Frontal cortex (tissue), 4 donors: ENCODE results near the gene PRRX1. TPM values are rescaled to one million over a fixed set of nuclear protein-coding genes. Genes with fewer than 3 reads are reported as not detected.

Source experiments
- DNase-seq, 2 donors: peaks; one replicate each; pipeline ENCODE4 v3.0.0; 2012; ENCODE audit warnings: low spot score in 2 of 2
- FAIRE-seq: peaks from 2 replicates; lab custom pipeline; 2012; peaks lifted over from hg19 to GRCh38; lab: Jason Lieb, UNC
- total RNA-seq: library from RNA; depleted of rRNA; stranded (reverse); fragments of >200 nt; gene quantifications from one replicate; pipeline ENCODE4 v1.2.3, GENCODE V29; 2014
- donor health status: control.
- donor health status: control.
- donor health status: control.

PRRX1 gene
- total RNA-seq, 1 donor from 2014 or later, result 6.5 TPM

GRCh38 chr1:170663404-170664092 lies 383 bp upstream of the PRRX1 start:
- DNase-seq (no peak), FAIRE-seq (no peak)

DNA sequence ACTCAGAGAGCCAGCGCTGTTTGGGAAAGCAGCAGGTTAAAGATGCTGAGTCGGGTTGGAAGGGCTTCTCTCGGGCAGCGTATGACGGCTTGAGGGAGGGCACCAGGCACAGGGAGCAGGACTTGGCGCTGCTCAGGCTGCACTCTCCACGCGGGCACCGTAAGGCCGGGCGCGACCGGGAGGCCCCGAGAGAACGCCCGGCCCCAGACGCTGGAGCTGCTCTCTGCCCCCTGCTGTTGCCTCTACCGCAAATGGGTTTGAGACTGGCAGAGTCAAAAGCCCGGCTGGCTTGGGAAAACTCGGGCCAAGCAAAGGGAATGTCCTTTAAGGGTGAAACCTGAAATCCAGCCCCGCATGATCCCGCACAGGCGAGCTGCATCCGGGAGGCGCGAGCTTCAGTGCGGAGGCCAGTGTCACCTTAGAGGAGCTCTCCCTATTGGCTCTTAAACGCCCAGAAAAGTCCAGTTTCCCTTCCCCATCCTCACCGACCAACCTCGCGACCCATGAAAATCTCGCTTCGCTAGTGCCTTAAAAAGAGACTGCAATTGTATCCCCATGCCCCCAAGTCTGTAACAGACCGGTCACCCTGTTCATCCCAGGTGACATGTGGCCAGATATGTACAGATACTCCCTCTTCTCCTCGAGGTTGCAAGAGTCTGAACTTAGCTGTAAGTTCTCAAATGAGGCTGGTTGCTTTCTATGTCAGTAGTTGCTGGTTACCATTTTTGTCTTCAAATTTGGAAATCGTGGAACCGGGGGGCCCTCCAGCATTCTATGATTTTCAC lies 1.1 kb downstream of the PRRX1 start:
- DNase-seq (no peak), FAIRE-seq (no peak)

DNA sequence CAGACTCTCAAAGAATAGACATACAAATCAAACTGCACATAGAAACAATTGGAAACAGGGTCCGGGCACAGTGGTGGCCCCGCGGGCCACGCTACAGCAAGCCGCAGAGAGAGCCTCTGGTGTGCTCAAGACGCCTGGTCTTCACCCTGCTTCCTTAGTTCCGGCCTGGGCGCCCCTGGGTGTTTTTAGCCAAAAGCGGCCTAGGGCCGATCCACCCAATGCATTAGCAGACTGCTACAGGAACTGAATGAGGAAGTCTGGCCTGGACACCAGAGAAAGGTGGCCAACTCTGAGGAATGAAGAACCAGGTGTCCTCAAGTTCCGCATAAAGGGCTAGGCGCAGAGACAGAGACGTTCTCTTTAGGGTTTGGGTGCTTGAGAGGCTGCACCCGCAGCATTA lies 1.7 kb downstream of the PRRX1 start:
- FAIRE-seq, result no peak
- DNase-seq, result no peak

DNA sequence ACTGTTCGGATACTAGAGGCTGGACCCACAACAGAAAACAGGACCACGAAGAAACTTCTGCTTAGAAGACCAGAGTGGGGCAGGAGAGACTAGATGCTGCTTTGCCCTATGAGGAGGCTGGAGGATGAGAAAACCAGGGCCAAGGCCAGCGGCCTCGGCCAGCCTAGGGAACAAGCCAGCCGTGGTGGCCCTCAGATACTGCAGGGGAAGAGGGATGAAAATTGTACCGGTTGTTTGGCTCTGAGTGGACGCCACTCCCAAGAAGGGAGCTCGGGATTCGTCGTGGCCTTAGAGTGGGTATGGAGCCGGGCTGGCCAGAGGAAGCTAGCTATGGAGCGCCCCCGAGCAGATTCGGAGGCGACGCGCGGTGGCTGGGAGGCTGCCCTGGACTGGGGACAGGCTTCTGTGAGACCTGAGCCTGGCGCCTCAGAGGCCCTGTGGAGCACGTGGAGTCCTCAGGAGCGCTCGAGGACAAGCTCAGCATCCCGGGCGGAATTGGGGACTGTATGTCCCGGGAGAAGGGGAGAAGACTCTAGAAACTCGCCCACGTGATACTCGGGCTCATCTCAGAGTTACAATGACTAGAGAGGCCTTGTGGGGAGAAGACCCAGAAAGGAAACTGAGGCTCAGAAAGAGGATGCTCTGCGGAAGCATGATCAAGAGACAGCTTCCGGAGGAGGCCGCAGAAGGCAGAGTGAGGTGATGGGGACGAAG lies 2.8 kb downstream of the PRRX1 start:
- FAIRE-seq (no peak), DNase-seq (no peak)

DNA sequence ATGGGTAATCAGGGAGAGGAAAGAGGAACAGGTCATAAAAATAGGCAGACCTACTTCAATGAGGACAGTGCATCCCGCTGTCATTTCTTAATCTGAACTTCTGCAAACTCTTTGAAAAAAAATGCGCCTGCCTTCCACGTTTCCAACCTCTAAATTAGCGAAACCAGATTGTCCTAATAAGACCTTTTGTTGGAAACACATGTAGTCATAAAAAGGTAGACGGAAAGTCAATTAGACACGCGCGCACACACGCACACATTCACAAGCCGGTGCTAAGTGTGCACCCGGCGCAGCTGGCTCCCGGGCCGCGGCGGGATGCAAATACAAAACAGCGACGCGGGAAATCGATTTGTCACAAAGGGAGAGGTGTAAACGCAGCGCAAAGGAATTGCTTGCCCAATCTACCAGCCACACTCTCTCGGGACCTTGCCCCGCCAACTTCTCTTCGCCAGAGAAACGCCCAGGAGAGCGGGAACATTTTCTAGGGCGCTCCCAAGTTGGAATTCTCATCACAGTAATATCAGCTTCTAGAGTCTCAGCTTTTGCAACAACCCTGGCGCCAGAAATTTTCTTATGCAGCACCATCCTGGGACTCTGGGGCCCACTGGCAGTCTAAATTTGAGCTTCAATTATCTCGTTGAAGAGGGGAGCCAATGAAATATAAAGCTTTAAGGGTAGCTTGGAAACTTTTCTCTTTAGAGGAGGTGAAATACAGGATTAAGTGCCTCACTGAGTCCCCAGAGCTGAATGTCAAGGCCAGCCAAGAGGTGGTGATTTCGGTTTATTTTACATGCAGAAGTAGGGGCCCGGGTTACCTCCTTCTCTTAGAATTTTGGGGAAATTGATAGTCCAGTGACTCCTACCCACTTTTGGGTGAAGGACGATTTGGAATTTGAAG lies 4.5 kb downstream of the PRRX1 start:
- DNase-seq (no peak), FAIRE-seq (no peak)

DNA sequence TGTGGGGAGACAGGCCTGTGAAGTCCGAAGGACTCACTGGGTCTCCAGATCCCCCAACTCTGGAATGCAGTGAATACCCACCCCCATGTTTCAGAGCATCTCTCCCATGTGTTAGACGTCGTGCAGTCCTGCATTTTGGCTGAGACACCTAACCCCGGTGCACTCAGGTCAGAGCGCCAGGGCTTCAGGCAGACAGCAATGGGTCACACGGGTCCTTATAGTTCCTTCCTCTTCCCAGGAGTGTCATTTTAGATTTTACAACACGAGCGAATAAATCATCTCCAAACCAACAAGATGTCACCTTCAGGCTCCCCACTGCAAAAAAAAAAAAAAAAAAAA lies 5.1 kb downstream of the PRRX1 start:
- FAIRE-seq, result no peak
- DNase-seq, result no peak

- no peak for FAIRE-seq
- no peak for DNase-seq
These were observed 5.9 kb downstream of the PRRX1 start for GRCh38 chr1:170669586-170670530.

- no peak for DNase-seq
- no peak for FAIRE-seq
These were observed 7.1 kb downstream of the PRRX1 start for GRCh38 chr1:170670802-170671628.

- FAIRE-seq (no peak), DNase-seq (no peak)
These were observed 7.7 kb downstream of the PRRX1 start for GRCh38 chr1:170671629-170671963.

DNA sequence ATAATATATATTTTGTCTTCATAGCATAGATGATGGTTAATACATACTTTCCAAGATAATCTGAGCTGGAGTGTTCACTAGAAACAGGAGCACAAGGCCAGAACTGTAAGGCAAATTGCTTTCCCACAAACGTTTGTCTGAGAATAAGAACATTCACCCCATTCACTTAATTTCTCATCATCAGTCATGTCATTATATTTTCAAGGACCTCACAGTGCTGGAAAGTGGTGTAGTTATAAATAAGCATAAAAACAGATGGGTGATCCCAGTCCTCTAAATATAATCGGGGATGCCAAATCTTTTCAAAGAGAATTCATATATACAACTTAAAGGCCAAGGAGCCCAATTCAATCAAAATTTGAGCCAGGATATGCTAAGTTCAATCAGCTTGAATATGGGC lies 8.4 kb downstream of the PRRX1 start:
- no peak for DNase-seq
- FAIRE-seq, result no peak

DNA sequence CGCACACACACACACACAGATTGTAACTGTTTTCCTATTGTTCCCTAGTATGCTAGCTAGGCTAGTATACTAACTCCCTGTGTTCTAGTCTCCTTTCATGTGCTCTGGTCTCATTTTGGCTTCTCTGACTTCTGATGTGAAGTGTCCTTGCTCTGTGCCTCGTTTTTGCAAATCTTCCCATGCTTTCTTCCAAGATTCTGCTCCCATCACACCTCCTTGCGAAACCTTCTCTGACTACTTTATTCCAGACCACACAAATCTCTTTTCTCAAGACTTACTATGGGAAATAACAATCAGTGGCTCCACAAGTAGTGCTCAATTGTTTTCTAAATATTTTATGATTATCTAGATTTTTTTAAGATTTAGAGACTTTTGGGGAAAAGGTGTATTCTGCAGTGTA lies 10.3 kb downstream of the PRRX1 start:
- DNase-seq, result no peak

DNA sequence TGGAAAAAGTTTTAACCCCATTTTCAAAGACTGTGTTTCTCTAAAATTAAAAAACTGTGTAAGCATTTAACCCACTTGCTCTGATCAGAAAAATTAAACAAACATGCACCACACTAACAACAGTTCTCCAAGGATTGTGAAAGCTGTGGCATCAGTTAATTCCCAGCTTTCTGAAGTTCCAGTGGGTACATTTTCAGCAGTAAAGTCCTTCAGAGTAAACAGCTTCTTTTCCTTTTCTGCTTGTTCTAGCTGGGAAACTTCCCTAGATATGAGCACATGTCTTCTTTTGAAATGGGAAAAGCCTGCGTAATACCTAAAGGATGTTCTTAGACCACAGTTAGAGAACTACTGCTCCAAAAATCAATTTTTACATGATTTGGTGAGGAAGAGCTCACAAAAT lies 11.1 kb downstream of the PRRX1 start:
- DNase-seq, result no peak
- no peak for FAIRE-seq

More for the DNA sequence above, 10.3 kb downstream of the PRRX1 start:
- no peak for FAIRE-seq

GRCh38 chr1:170675865-170676264 lies 11.9 kb downstream of the PRRX1 start:
- DNase-seq (no peak), FAIRE-seq (no peak)

- DNase-seq, result no peak
- FAIRE-seq, result no peak
These were observed 12.7 kb downstream of the PRRX1 start for GRCh38 chr1:170676628-170677027.

DNA sequence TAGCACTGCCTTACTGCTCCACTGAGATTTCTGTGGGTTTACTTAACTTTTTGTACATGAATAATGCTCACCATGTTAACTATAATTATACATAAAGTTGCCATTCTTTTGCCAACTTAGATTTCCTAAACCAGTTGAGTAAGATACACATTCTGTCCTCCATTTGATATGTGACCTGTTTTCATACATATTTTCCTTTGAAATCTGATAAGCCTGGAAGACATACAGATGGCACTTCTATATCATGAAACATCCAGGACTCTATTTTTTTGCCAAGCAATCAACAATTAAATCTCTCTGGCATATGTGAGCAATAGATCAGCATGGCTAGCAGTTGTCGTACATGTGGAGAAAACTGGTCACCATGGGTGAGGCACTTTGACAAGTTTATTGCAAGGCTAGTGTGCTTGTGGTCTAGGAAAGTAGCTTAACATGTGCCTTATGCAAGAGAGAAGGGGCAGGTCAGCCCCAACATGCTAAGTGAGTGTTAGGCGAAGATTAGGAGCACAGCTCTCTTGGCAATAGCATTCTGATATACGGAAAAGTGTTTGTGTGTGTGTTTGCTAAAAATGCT lies 14.2 kb downstream of the PRRX1 start:
- DNase-seq (no peak), FAIRE-seq (no peak)

GRCh38 chr1:170680428-170680827 lies 16.5 kb downstream of the PRRX1 start:
- FAIRE-seq (no peak), DNase-seq (no peak)

DNA sequence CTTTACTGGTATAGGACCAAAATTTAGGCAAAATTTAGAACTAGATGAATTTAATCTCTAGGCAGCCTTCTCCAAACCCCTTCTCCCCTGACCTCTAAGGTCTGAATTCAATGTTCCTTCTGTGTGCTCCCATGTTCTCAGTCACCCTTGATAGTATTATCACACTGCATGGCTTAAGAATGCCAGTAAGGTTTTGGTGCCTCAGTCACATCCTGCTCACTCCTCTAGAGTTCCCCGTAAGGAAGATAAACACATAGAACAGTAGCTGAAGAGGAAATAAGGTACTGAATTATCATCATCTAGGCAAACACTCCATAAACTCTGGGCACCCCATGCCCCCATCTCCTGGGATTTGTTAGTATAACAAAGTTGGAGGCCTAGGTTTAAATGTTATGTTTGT lies 18.2 kb downstream of the PRRX1 start:
- FAIRE-seq (no peak), DNase-seq (no peak)

- FAIRE-seq, result no peak
- no peak for DNase-seq
These were observed 18.9 kb downstream of the PRRX1 start for GRCh38 chr1:170682809-170683208.
